ENCODE results near the gene SLC35F3. TPM values are rescaled to one million over a fixed set of nuclear protein-coding genes. Genes with fewer than 3 reads are reported as not detected.

Gene SLC35F3
- total RNA-seq, 1 experiment from 2014 or later, result 3.3 TPM

- Mint-ChIP-seq H3K4me1 (ENCODE audit: insufficient read depth, unreplicated experiment) (peaks cover 7% of the 10 kb centered on the region), H3K27ac (ENCODE audit: low read depth, unreplicated experiment) (no peak overlapping the region), H3K9me3 (ENCODE audit: unreplicated experiment) (no peaks in the 10 kb centered on the region), H3K4me3 (ENCODE audit: unreplicated experiment) (no peak overlapping the region), H3K36me3 (ENCODE audit: insufficient read depth, unreplicated experiment) (no peaks in the 10 kb centered on the region), H3K27me3 (ENCODE audit: insufficient read depth, unreplicated experiment) (no peaks in the 10 kb centered on the region)
- POLR2A ChIA-PET, result interaction anchor here (0.6 to 2.2 kb wide), 5 partner anchors 10 to 39 kb away, joined by 3 to 8 read pairs (median 4); no protein-coding TSS in a partner anchor
- CTCF ChIA-PET, result interaction anchor here (0.8 to 0.9 kb wide), 2 partner anchors 75 to 110 kb away, joined by 3 read pairs; no protein-coding TSS in a partner anchor
- no peak for TF ChIP-seq CTCF (IDR thresholded peaks at IDR 0.05; ENCODE audit: unreplicated experiment)
- no TSS peak for BruUV-seq (replicated peaks)
- peak; percentile 55 for DNase-seq (ENCODE audit: unreplicated experiment)
- intact Hi-C loops (cut with micrococcal nuclease), result no loop called here
Measured at GRCh38 chr1:234199476-234200127, 295.1 kb downstream of the SLC35F3 start.

GRCh38 chr1:234200566-234200965 is 296.1 kb downstream of the SLC35F3 start:
- TF ChIP-seq CTCF (IDR thresholded peaks at IDR 0.05; ENCODE audit: unreplicated experiment), result no peak
- no TSS peak for BruUV-seq (replicated peaks)
- no peaks in the 10 kb centered on the region for H3K9me3 Mint-ChIP-seq (ENCODE audit: unreplicated experiment)
- CTCF ChIA-PET, result interaction anchor here (2.3 kb wide), 1 partner anchor 110 kb away, joined by 24 read pairs; no protein-coding TSS in a partner anchor
- POLR2A ChIA-PET, result interaction anchor here (2.0 to 2.2 kb wide), 2 partner anchors 13 to 16 kb away, joined by 8 read pairs; no protein-coding TSS in a partner anchor
- peaks cover 7% of the 10 kb centered on the region for H3K4me1 Mint-ChIP-seq (ENCODE audit: insufficient read depth, unreplicated experiment)
- H3K36me3 Mint-ChIP-seq (ENCODE audit: insufficient read depth, unreplicated experiment), result no peaks in the 10 kb centered on the region
- no peaks in the 10 kb centered on the region for H3K27me3 Mint-ChIP-seq (ENCODE audit: insufficient read depth, unreplicated experiment)
- no peak overlapping the region for H3K27ac Mint-ChIP-seq (ENCODE audit: low read depth, unreplicated experiment)
- intact Hi-C loops (cut with micrococcal nuclease), result no loop called here
- no peak overlapping the region for H3K4me3 Mint-ChIP-seq (ENCODE audit: unreplicated experiment)
- no peak for DNase-seq (ENCODE audit: unreplicated experiment)

GRCh38 chr1:234201600-234201999 is 297.1 kb downstream of the SLC35F3 start:
- H3K4me3 Mint-ChIP-seq (ENCODE audit: unreplicated experiment), result no peak overlapping the region
- no TSS peak for BruUV-seq (replicated peaks)
- ChIA-PET POLR2A (interaction anchor here (1.0 to 2.0 kb wide), 2 partner anchors 9 to 14 kb away, joined by 3 to 8 read pairs; no protein-coding TSS in a partner anchor), CTCF (interaction anchor here (0.6 to 2.3 kb wide), 5 partner anchors 17 to 808 kb away, joined by 3 to 24 read pairs (median 4); no protein-coding TSS in a partner anchor)
- no peak for DNase-seq (ENCODE audit: unreplicated experiment)
- no peak for TF ChIP-seq CTCF (IDR thresholded peaks at IDR 0.05; ENCODE audit: unreplicated experiment)
- H3K27me3 Mint-ChIP-seq (ENCODE audit: insufficient read depth, unreplicated experiment), result no peaks in the 10 kb centered on the region
- intact Hi-C loops (cut with micrococcal nuclease), result no loop called here
- H3K9me3 Mint-ChIP-seq (ENCODE audit: unreplicated experiment), result no peaks in the 10 kb centered on the region
- no peaks in the 10 kb centered on the region for H3K36me3 Mint-ChIP-seq (ENCODE audit: insufficient read depth, unreplicated experiment)
- H3K4me1 Mint-ChIP-seq (ENCODE audit: insufficient read depth, unreplicated experiment), result peaks cover 14% of the 10 kb centered on the region
- H3K27ac Mint-ChIP-seq (ENCODE audit: low read depth, unreplicated experiment), result no peak overlapping the region

GRCh38 chr1:234205966-234206365 is 301.5 kb downstream of the SLC35F3 start:
- no peak for TF ChIP-seq CTCF (IDR thresholded peaks at IDR 0.05; ENCODE audit: unreplicated experiment)
- Mint-ChIP-seq H3K4me1 (ENCODE audit: insufficient read depth, unreplicated experiment) (peaks cover 20% of the 10 kb centered on the region), H3K36me3 (ENCODE audit: insufficient read depth, unreplicated experiment) (no peaks in the 10 kb centered on the region), H3K4me3 (ENCODE audit: unreplicated experiment) (no peak overlapping the region), H3K27me3 (ENCODE audit: insufficient read depth, unreplicated experiment) (no peaks in the 10 kb centered on the region), H3K9me3 (ENCODE audit: unreplicated experiment) (no peaks in the 10 kb centered on the region), H3K27ac (ENCODE audit: low read depth, unreplicated experiment) (no peak overlapping the region)
- no TSS peak for BruUV-seq (replicated peaks)
- ChIA-PET CTCF (interaction anchor here (1.0 kb wide), 1 partner anchor 115 kb away, joined by 4 read pairs; no protein-coding TSS in a partner anchor), POLR2A (interaction anchor here (2.2 kb wide), 1 partner anchor 19 kb away, joined by 8 read pairs; no protein-coding TSS in a partner anchor)
- DNase-seq (ENCODE audit: unreplicated experiment), result no peak
- intact Hi-C loops (cut with micrococcal nuclease), result loop anchor here (2.0 kb wide), 1 partner anchor 51 kb away; no protein-coding TSS in a partner anchor
